OCI-LY3 (cell line): ENCODE measurements around the gene NAT8L.

Experiments used
- H2AFZ ChIP-seq: fragments of 200-600, 300-600 bp; shearing (Covaris generic); 2 replicates; pipeline ENCODE4 v1.6.0; 2014; ENCODE audit warnings: antibody characterized with exemption, low read depth, low read length
- H3K27ac ChIP-seq: fragments of 200-600, 300-600 bp; sonication (generic); 2 replicates; pipeline ENCODE4 v1.5.1; 2014; ENCODE audit warnings: mild to moderate bottlenecking, low read length, moderate library complexity, mixed read lengths
- H3K27me3 ChIP-seq: fragments of 200-600, 300-600 bp; sonication (generic); 2 replicates; pipeline ENCODE4 v1.6.1; 2014; ENCODE audit warnings: low read depth, low read length, mixed read lengths
- H3K36me3 ChIP-seq: fragments of 200-600, 300-600 bp; sonication (generic); replicated peaks from 2 replicates; pipeline ENCODE3; 2014; ENCODE audit warnings: low read depth, low read length, mixed read lengths
- H3K4me1 ChIP-seq: fragments of 300-600, 200-600 bp; sonication (generic); 2 replicates; pipeline ENCODE4 v1.6.1; 2014; ENCODE audit warnings: low read length, mixed read lengths
- H3K4me2 ChIP-seq: fragments of 200-600, 300-600 bp; sonication (generic); 2 replicates; pipeline ENCODE4 v1.6.1; 2014; ENCODE audit warnings: low read length, mixed read lengths
- H3K4me3 ChIP-seq: fragments of 300-600, 200-600 bp; sonication (generic); 2 replicates; pipeline ENCODE4 v1.5.1; 2014; ENCODE audit warnings: antibody characterized with exemption, mild to moderate bottlenecking, low read length, moderate library complexity
- H3K79me2 ChIP-seq: fragments of 300-600, 200-600 bp; shearing (Covaris generic); 2 replicates; pipeline ENCODE4 v1.6.1; 2014; ENCODE audit warnings: mild to moderate bottlenecking, low read length, mixed read lengths
- H3K9ac ChIP-seq: fragments of 300-600, 200-600 bp; shearing (Covaris generic); 2 replicates; pipeline ENCODE4 v1.6.0; 2014; ENCODE audit warnings: mild to moderate bottlenecking, low read length, moderate library complexity
- H3K9me3 ChIP-seq: fragments of 200-600, 300-600 bp; shearing (Covaris generic); 2 replicates; pipeline ENCODE4 v1.6.1; 2014; ENCODE audit warnings: low read length, mixed read lengths; ENCODE audit not compliant: insufficient read depth
- H4K20me1 ChIP-seq: fragments of 200-600, 300-600 bp; sonication (generic); 2 replicates; pipeline ENCODE4 v1.6.1; 2016; ENCODE audit warnings: low read length, mixed read lengths; ENCODE audit not compliant: insufficient read depth
- CTCF ChIP-seq: fragments of 200-600, 300-600 bp; sonication (generic); IDR thresholded peaks from 2 replicates; pipeline ENCODE4 v1.5.1; 2014; ENCODE audit warnings: antibody characterized with exemption, low read length, low read depth
- EZH2phosphoT487 ChIP-seq: fragments of 200-600 bp; shearing (Covaris generic); IDR thresholded peaks from 2 replicates; pipeline ENCODE4 v1.6.1; 2018; ENCODE audit warnings: antibody characterized with exemption, mixed run types, low read depth

NAT8L gene

GRCh38 chr4:2082627-2083026, 23.5 kb downstream of the NAT8L start:
- Histone ChIP-seq H3K27ac (no peak overlapping the region), H3K36me3 (no peaks in the 10 kb centered on the region), H4K20me1 (no peaks in the 10 kb centered on the region), H3K4me3 (no peak overlapping the region), H3K27me3 (no peaks in the 10 kb centered on the region), H3K79me2 (no peaks in the 10 kb centered on the region), H3K9ac (no peak overlapping the region), H3K4me1 (no peaks in the 10 kb centered on the region), H3K9me3 (0 out of 2 replicates have a peak, but pooled peaks cover 3% of the 10 kb centered on the region), H2AFZ (no peak overlapping the region), H3K4me2 (no peak overlapping the region)
- TF ChIP-seq EZH2phosphoT487 (no peak), CTCF (no peak)

- Histone ChIP-seq H3K9ac (no peak overlapping the region), H3K79me2 (no peaks in the 10 kb centered on the region), H3K27me3 (no peaks in the 10 kb centered on the region), H3K4me3 (no peak overlapping the region), H3K9me3 (0 out of 2 replicates have a peak, but pooled peaks cover 3% of the 10 kb centered on the region), H3K4me1 (no peaks in the 10 kb centered on the region), H3K36me3 (no peaks in the 10 kb centered on the region), H2AFZ (no peak overlapping the region), H3K27ac (no peak overlapping the region), H3K4me2 (no peak overlapping the region), H4K20me1 (no peaks in the 10 kb centered on the region)
- TF ChIP-seq CTCF, result no peak
- no peak for TF ChIP-seq EZH2phosphoT487
Observed at GRCh38 chr4:2083116-2083825, 24.1 kb downstream of the NAT8L start.

- Histone ChIP-seq H4K20me1 (no peaks in the 10 kb centered on the region), H3K9me3 (0 out of 2 replicates have a peak, but pooled peaks cover 3% of the 10 kb centered on the region), H3K4me3 (no peak overlapping the region), H3K9ac (no peak overlapping the region), H2AFZ (no peak overlapping the region), H3K36me3 (no peaks in the 10 kb centered on the region), H3K27ac (no peak overlapping the region), H3K27me3 (no peaks in the 10 kb centered on the region), H3K4me1 (no peaks in the 10 kb centered on the region), H3K4me2 (no peak overlapping the region), H3K79me2 (no peaks in the 10 kb centered on the region)
- TF ChIP-seq CTCF (no peak), EZH2phosphoT487 (no peak)
Observed at GRCh38 chr4:2083826-2084160, 24.7 kb downstream of the NAT8L start.

GRCh38 chr4:2084316-2084715, 25.2 kb downstream of the NAT8L start:
- no peaks in the 10 kb centered on the region for H3K79me2 ChIP-seq
- no peaks in the 10 kb centered on the region for H3K4me1 ChIP-seq
- no peaks in the 10 kb centered on the region for H3K36me3 ChIP-seq
- 0 out of 2 replicates have a peak, but pooled peaks cover 3% of the 10 kb centered on the region for H3K9me3 ChIP-seq
- H2AFZ ChIP-seq, result no peak overlapping the region
- no peak for TF ChIP-seq EZH2phosphoT487
- TF ChIP-seq CTCF, result no peak
- H3K27ac ChIP-seq, result no peak overlapping the region
- H3K27me3 ChIP-seq, result no peaks in the 10 kb centered on the region
- no peak overlapping the region for H3K9ac ChIP-seq
- H4K20me1 ChIP-seq, result no peaks in the 10 kb centered on the region
- no peak overlapping the region for H3K4me3 ChIP-seq
- no peak overlapping the region for H3K4me2 ChIP-seq
